Right lobe of liver (tissue), 4 donors: ENCODE data around the gene INHBC.

Source experiments
- POLR2A ChIP-seq: fragments of 450-650 bp; IDR thresholded peaks from one replicate; pipeline ENCODE4 v1.6.1; 2017; ENCODE audit warnings: antibody characterized with exemption, mild to moderate bottlenecking
- TF ChIP-seq, protein P1 (sequence below), 4 donors: fragments of 200-600 bp in 3 of 4; fragments of 450-650 bp in 1 of 4; IDR thresholded peaks; one replicate each; pipeline versions ENCODE4 v1.5.1 to v1.8.0; 2016 to 2022; ENCODE audit warnings: antibody characterized with exemption in 4 of 4, mild to moderate bottlenecking in 2 of 4
- donor health status: DM: no; HTN: no; CAD: no.
- donor health status: DM: no; HTN: no; CAD: no.
- donor health status: DM: no; HTN: yes; CAD: no.

DNA sequence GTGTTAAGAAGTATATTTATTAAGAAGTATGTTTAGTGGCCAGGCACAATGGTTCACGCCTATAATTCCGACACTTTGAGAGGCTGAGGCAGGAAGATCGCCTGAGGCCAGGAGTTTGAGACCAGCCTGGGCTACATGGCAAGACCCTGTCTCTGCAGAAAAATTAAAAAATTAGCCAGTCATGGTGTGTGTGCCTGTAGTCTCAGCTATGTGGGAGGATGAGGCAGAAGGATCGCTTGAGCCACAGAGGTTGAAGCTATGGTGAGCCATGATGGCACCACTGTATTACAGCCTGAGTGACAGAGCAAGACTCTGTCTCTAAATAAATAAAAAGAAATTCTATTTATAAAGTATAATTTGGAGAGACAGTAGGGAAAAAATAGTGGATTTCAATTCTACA is 24.1 kb upstream of the INHBC start:
- TF ChIP-seq, protein P1, sequence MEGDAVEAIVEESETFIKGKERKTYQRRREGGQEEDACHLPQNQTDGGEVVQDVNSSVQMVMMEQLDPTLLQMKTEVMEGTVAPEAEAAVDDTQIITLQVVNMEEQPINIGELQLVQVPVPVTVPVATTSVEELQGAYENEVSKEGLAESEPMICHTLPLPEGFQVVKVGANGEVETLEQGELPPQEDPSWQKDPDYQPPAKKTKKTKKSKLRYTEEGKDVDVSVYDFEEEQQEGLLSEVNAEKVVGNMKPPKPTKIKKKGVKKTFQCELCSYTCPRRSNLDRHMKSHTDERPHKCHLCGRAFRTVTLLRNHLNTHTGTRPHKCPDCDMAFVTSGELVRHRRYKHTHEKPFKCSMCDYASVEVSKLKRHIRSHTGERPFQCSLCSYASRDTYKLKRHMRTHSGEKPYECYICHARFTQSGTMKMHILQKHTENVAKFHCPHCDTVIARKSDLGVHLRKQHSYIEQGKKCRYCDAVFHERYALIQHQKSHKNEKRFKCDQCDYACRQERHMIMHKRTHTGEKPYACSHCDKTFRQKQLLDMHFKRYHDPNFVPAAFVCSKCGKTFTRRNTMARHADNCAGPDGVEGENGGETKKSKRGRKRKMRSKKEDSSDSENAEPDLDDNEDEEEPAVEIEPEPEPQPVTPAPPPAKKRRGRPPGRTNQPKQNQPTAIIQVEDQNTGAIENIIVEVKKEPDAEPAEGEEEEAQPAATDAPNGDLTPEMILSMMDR (IDR thresholded peaks at IDR 0.05): no peak
- TF ChIP-seq POLR2A: no peak
